ENCODE results near the gene CUL9.

The CUL9 gene

GRCh38 chr6:43255408-43256054 lies 73.5 kb downstream of the CUL9 start:
- no peak for DNase-seq (ENCODE audit: insufficient read length, low spot score)
- TF ChIP-seq CTCF (IDR thresholded peaks at IDR 0.05; ENCODE audit: insufficient read depth, missing control alignments): no peak
- FAIRE-seq: no peak

GRCh38 chr6:43256670-43257366 lies 74.8 kb downstream of the CUL9 start:
- TF ChIP-seq CTCF (IDR thresholded peaks at IDR 0.05; ENCODE audit: insufficient read depth, missing control alignments): no peak
- DNase-seq (ENCODE audit: insufficient read length, low spot score): no peak
- no peak for FAIRE-seq

- no peak for FAIRE-seq
- TF ChIP-seq CTCF (IDR thresholded peaks at IDR 0.05; ENCODE audit: insufficient read depth, missing control alignments): no peak
- DNase-seq (ENCODE audit: insufficient read length, low spot score): no peak
Observed at GRCh38 chr6:43257367-43258145, 75.6 kb downstream of the CUL9 start.

GRCh38 chr6:43258180-43258579 lies 76.2 kb downstream of the CUL9 start:
- no peak for TF ChIP-seq CTCF (IDR thresholded peaks at IDR 0.05; ENCODE audit: insufficient read depth, missing control alignments)
- FAIRE-seq (no peak), DNase-seq (ENCODE audit: insufficient read length, low spot score) (no peak)

GRCh38 chr6:43258807-43259686 lies 77.1 kb downstream of the CUL9 start:
- DNase-seq (ENCODE audit: insufficient read length, low spot score) (no peak), FAIRE-seq (no peak)
- TF ChIP-seq CTCF (IDR thresholded peaks at IDR 0.05; ENCODE audit: insufficient read depth, missing control alignments): no peak

- DNase-seq (ENCODE audit: insufficient read length, low spot score): no peak
- no peak for TF ChIP-seq CTCF (IDR thresholded peaks at IDR 0.05; ENCODE audit: insufficient read depth, missing control alignments)
- no peak for FAIRE-seq
Observed at GRCh38 chr6:43260791-43261190, 78.8 kb downstream of the CUL9 start.
